Right ventricle myocardium superior (tissue), 1 donor: ENCODE data around the gene MST1. TPM values are rescaled to one million over a fixed set of nuclear protein-coding genes. Genes with fewer than 3 reads are reported as not detected.

Source experiments
- ATAC-seq: fragments of 200-7000 bp; cut with Tn5 transposase; one replicate; pipeline ENCODE4 v1.9.1; 2020; ENCODE audit warnings: mild to moderate bottlenecking; ENCODE audit not compliant: poor library complexity
- DNase-seq: peaks from one replicate; pipeline ENCODE4 v3.0.0-alpha.2; 2020
- intact Hi-C: fragments of 100-400 bp; cut with DNase I; formaldehyde crosslinking; loops from one replicate; pipeline ENCODE4 v1.11.2; 2022
- total RNA-seq: library from RNA; stranded (reverse); fragmentation: NEBNext Ultra II Directional; extraction: Animal tissue kit (Norgen Biotek cat#: 25700); gene quantifications from one replicate; pipeline ENCODE4 v1.2.1, GENCODE V29; 2021
- donor health status: DM: no; HTN: yes; CAD: no; lungs with severe emphysema.

MST1 gene
- total RNA-seq, 1 donor from 2014 or later = 3.7 TPM

DNA sequence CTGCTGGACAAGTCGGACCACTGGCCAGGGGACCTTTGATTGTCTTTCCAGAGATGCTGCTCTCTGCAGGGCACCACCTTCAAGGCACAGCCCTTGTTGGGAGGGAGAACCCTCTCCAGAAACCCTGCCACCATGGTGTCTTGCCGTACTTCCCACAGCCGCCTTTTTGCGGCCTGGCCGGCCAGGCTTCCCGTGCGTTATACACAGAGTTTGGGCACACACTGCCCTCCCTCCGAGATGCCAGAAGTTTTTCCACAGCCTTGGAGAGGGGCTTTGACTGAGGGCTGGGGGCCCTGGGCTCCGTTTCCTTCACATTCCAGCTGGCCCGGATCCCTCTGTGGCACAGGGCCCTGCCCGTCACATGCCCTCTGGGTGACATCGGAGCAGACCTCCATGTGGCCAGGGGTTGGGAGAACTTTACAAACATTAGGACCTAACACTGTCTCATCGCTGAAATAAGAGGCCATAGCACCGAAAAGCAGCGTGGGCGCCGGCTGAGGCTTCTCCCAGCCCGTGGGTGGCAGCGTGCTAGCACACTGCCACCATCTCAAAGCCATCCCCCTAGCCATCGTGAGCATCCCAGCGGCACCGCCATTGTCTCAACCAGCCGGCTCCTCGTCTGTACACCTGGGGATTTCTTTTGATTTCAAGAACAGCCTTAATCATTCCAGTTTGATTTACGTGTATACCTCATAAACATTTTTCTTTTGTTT is 21.4 kb downstream of the MST1 start:
- intact Hi-C loops = no loop called here
- no peak for ATAC-seq
- no peak for DNase-seq

DNA sequence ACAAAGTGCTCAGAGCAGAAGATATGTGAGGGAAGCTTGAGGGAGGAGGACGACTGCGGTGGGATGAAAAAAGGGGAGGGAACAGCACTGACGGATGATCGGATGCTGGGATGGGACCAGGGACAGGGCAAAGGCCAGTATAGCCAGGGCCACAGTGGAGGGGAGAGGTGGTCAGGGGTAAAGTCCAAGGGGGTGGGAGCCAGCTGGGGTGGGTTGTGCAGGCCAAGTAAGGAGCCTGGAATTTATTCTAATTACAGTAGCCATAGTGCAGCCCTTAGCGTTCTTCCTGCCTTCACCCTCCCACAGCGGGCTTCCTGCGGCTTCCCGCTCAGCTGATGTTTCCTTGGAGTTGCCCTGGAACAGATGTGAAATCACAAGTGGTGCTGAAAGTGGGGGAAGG is 22.7 kb downstream of the MST1 start:
- ATAC-seq = no peak
- intact Hi-C loops = no loop called here
- DNase-seq = no peak

- no peak for ATAC-seq
These were observed 23.3 kb downstream of the MST1 start for GRCh38 chr3:49665822-49666519.

DNA sequence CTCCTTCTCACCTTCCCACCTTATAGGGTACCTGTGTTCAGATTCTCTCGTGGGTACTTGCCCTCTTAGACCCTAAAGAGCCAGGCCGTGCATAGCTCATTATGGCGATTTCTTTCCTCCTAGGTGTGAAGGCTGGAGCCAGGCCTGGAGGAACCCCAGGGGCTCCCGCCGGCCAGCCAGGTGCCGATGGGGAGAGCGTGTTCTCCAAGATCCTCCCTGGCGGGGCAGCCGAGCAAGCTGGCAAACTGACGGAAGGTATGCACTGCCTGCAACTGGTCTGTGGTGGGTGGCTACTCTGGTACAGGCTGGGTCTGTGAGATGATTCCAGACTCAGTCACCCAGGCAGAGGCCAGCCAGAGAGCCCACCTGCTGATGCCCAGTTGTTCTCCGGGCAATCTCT is 25.0 kb downstream of the MST1 start:
- ATAC-seq = no peak
- intact Hi-C loops = no loop called here
- DNase-seq = no peak

More at GRCh38 chr3:49665822-49666519, 23.3 kb downstream of the MST1 start:
- no peak for DNase-seq
- intact Hi-C loops = no loop called here

DNA sequence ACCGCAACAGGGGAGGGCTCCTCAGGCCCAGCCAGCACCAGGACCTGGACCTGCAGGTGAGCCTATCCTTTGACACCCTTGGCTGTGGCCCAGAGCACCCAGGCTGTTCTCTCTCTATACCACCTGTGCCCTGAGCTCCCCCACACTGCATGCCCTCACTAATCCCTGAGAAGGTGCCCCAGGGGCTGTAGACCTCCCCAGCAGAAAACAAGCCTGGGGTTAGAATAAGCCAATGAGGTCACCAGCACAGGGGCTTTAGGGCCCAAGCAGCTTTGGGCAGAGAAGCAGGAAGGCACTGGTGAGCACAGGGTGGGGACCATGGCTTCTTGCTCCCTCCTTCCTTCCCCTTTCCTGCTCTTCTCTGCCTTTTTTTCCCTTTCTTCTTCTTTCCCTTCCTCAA is 25.4 kb downstream of the MST1 start:
- intact Hi-C loops = no loop called here
- ATAC-seq (no peak), DNase-seq (no peak)

DNA sequence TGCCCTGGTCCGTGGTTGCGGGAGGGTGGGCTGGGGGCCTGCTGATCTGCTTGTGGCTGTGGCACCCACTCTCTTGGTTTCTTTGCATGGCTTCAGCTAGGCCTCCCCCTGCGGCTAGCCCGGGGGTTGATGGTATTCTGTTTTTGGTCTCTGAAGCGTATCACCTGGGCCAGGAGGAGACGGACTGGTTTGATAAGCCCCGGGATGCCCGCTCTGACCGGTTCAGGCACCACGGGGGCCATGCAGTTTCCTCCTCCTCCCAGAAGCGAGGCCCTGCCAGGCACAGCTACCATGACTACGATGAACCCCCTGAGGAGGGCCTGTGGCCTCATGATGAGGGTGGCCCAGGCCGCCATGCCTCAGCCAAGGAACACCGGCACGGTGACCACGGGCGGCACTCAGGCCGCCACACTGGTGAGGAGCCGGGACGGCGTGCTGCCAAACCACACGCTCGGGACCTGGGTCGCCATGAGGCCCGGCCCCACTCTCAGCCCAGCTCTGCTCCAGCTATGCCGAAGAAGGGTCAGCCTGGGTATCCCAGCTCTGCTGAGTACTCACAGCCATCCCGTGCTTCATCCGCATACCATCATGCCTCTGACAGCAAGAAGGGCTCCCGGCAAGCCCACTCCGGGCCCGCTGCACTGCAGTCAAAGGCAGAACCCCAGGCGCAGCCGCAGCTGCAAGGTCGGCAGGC is 26.4 kb downstream of the MST1 start:
- intact Hi-C loops = no loop called here
- ATAC-seq = no peak
- DNase-seq = no peak

- ATAC-seq (no peak), DNase-seq (no peak)
- intact Hi-C loops = no loop called here
These were observed 27.3 kb downstream of the MST1 start for GRCh38 chr3:49662021-49662420.

GRCh38 chr3:49661281-49661680 is 28.0 kb downstream of the MST1 start:
- no peak for ATAC-seq
- DNase-seq = no peak
- intact Hi-C loops = no loop called here

DNA sequence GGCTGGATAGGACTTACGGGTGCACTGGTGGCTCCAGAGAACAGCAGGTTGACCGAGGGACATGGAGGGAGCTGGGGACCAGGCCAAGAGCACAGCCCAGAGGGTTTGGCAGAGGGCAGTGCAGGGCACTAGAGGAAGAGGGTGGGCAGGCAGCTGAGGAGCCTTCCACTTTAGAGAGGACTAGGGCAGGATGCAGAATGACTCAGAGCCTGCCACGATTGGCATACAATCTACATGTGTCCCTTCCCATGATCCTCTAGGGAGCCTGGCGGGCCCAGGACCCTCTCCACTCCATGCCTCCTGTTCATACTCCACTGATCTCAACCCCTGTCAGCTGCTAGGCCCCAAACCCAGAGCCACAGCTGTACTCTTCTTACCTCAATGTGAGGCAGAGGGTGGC is 29.5 kb downstream of the MST1 start:
- intact Hi-C loops = no loop called here
- DNase-seq (no peak), ATAC-seq (no peak)

DNA sequence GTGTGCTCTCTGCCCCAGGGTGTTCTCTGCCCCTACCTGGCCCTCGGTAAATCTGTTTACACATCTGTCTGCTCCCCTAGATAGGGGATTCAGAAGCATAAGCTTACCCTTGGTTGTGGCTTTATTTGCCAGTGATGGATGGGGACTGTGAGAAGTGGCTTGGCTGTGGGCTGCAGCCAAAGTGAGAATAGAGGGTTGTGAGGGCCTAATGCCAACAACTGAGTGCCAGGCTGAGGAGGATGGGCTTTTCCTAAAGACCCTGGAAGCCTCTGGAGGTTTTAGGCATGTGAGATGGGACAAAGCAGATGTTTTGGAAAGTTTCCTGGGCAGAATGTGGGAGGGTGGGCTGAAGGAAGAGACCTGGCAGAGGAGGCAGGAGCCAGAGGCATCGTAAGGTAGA is 30.6 kb downstream of the MST1 start:
- DNase-seq (no peak), ATAC-seq (no peak)
- intact Hi-C loops = no loop called here

DNA sequence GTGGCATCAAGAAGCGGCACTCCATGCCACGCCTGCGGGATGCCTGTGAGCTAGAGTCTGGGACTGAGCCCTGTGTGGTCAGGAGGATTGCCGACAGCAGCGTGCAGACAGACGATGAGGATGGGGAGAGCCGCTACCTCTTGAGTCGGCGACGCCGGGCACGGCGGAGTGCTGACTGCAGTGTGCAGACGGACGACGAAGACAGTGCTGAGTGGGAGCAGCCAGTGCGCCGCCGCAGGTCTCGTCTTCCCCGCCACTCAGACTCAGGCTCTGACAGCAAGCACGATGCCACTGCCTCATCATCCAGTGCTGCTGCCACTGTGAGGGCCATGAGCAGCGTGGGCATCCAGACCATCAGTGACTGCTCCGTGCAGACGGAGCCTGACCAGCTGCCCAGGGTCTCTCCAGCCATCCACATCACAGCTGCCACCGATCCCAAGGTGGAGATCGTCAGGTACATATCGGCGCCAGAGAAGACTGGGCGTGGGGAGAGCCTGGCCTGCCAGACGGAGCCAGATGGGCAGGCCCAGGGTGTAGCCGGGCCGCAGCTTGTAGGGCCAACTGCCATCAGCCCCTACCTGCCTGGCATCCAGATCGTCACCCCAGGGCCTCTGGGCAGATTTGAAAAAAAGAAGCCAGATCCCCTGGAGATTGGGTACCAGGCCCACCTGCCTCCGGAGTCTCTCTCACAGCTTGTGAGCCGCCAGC is 31.9 kb downstream of the MST1 start:
- DNase-seq = no peak
- no peak for ATAC-seq
- intact Hi-C loops = no loop called here

- intact Hi-C loops = no loop called here
- no peak for DNase-seq
- no peak for ATAC-seq
These were observed 32.6 kb downstream of the MST1 start for GRCh38 chr3:49656541-49657112.

DNA sequence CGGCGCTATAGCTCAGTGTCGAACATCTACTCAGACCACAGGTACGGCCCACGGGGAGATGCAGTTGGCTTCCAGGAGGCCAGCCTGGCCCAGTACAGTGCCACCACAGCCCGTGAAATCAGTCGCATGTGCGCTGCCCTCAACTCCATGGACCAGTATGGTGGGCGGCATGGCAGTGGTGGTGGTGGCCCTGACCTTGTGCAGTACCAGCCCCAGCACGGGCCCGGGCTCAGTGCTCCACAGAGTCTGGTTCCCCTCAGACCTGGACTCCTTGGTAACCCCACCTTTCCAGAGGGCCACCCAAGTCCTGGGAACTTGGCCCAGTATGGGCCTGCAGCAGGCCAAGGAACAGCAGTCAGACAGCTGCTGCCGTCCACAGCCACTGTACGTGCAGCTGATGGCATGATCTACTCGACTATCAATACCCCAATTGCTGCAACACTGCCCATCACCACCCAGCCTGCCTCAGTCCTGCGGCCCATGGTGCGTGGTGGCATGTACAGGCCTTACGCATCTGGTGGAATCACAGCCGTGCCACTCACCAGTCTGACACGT is 33.5 kb downstream of the MST1 start:
- intact Hi-C loops = no loop called here
- DNase-seq = no peak
- ATAC-seq = no peak

- ATAC-seq (no peak), DNase-seq (no peak)
- intact Hi-C loops = no loop called here
These were observed 34.2 kb downstream of the MST1 start for GRCh38 chr3:49654955-49655556.

DNA sequence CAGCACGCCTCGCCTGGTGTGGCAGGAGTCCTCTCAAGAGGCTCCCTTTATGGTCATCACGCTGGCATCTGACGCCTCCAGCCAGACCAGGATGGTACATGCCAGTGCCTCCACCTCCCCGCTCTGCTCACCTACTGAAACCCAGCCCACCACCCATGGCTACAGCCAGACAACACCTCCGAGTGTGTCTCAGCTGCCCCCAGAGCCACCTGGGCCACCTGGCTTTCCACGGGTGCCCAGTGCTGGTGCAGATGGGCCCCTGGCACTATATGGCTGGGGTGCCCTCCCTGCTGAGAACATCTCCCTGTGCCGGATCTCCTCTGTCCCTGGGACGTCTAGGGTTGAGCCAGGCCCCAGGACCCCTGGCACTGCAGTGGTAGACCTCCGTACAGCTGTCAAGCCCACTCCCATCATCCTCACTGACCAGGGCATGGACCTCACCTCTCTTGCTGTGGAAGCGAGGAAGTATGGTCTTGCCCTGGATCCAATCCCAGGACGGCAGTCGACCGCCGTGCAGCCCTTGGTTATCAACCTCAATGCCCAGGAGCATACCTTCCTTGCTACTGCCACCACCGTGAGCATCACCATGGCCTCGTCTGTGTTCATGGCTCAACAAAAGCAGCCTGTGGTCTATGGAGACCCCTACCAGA is 35.0 kb downstream of the MST1 start:
- DNase-seq = no peak
- no peak for ATAC-seq
- intact Hi-C loops = no loop called here

DNA sequence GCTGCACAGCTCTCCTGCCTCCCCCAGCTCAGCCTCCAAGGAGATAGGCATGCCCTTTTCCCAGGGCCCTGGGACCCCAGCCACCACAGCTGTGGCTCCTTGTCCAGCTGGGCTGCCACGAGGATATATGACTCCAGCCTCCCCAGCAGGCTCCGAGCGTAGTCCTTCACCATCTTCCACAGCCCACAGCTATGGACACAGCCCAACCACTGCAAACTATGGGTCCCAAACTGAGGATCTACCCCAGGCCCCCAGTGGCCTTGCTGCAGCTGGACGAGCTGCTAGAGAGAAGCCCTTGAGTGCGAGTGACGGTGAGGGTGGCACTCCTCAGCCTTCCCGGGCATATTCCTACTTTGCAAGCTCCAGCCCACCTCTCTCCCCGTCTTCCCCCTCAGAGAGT is 35.7 kb downstream of the MST1 start:
- DNase-seq = peak; percentile 21
- intact Hi-C loops = no loop called here
- ATAC-seq = no peak

DNA sequence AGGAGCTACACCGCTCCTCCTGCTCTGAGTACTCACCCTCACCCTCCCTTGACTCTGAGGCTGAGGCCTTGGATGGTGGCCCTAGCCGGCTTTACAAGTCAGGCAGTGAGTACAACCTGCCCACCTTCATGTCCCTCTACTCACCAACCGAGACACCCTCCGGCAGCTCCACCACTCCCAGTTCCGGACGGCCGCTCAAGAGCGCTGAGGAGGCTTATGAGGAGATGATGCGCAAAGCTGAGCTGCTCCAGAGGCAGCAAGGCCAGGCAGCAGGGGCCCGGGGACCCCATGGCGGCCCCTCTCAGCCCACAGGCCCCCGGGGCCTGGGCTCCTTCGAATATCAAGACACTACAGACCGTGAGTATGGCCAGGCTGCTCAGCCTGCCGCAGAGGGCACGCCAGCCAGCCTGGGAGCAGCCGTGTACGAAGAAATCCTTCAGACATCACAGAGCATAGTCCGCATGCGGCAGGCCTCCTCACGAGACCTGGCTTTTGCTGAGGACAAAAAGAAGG is 36.3 kb downstream of the MST1 start:
- DNase-seq = peak; percentile 15
- intact Hi-C loops = no loop called here
- no peak for ATAC-seq
